ENCODE results near the gene KRTAP10-11. TPM values are rescaled to one million over a fixed set of nuclear protein-coding genes. Genes with fewer than 3 reads are reported as not detected.
"Not testable (repeated sequence)": the region's sequence is repeated elsewhere in the genome, so short reads cannot be mapped to it uniquely, and the experiment has no call there.

Gene KRTAP10-11
- total RNA-seq, 1 donor from 2014 or later: not detected

DNA sequence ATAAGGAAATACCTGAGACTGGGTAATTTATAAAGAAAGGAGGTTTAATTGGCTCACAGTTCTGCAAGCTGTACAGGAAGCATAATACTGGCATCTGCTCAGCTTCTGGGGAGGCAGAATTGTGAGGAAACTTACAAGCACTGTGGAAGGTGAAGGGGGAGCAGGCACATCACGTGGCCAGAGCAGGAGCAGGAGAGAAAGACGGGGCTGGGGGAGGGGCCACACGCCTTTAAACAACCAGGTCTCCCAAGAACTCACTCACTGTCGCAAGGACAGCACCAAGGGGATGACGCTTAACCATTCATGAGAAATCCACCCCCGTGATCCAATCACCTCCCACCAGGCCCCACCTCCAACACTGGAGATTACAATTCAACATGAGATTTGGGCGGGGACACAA, 15.4 kb downstream of the KRTAP10-11 start:
- not testable (repeated sequence) for DNase-seq (ENCODE audit: low spot score)

DNA sequence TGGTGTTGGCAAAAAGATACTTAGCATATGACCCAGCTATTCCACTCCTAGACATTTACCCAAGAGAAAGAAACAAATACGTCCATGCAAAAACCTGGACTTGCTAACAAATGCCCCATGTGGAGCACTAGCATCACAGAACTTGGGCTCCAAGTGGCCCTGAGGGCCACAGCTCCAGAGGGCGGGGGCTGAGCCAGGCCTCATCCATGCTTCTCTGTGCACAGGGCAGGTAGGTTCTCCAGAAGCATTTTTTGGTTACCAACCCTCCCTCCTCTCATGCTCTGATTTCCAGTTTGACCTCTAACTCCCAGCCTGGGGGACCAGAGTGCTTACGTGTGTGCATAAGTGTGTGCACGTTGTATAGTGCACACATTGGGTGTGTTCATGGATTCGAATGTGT, 18.5 kb downstream of the KRTAP10-11 start:
- DNase-seq (ENCODE audit: low spot score): no peak

DNA sequence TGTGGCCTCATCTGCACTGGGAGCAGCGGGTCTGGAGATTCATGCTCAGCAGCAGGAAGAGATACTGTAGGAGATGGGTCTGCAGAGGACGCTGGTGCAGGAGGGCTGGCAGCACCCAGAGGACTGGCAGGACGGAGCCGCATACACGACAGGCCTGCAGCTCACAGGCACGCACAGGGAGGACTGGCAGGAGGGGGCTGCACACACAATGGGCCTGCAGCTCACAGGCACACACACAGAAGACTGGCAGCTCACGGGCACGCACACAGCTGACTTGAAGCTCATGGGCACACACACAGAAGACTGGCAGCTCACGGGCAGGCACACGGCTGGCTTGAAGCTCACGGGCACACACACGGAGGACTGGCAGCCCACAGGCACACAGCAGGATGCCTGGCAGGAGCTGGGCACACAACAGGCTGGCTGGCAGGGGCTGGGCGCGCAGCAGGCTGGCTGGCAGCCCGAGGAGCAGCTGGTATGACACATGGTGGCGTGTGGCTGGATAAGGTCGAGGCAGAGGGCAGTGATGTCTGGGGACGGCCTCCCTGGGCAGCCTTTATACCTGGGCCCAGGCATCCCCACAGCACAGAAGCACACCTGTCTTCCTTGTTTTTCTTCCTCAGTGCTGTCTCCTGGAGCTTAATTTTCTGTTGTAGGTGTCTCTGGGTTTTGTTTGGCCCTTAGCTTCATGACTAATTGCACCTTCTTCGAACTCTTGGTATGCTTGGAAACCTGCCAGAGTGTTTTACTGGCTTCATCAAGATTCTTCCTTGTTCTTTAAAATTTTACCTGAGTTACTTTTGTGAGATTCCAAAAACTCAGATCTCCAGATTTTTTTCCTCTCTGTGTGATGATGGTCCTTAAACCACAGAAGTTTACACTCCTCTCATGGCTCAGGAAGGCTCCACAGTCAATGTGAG, 20.4 kb downstream of the KRTAP10-11 start, which contains the start of gene KRTAP12-2:
KRTAP12-2 (minus strand) TSS at position 527 of the 920 bp plus-strand sequence; CDS start at position 486, 41 bp downstream.
- no peak for DNase-seq (ENCODE audit: low spot score)

DNA sequence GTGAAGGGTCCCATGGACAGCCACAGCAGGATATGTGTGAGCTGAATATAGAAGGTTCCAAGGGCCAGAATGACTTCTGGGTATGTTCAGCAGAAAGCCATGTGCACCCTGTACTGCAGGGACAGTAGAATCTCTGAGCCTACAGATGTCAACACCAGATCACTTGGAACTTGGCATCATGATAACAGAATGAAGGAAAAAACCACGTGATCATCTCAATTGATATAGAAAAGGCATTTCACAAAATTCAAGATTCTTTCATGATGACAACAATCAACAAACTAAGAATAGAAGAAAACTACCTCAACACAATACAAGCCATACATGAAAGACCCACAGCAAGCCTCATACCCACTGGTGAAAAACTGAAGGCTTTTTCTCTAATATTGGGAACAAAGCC, 21.4 kb downstream of the KRTAP10-11 start:
- no peak for DNase-seq (ENCODE audit: low spot score)

DNA sequence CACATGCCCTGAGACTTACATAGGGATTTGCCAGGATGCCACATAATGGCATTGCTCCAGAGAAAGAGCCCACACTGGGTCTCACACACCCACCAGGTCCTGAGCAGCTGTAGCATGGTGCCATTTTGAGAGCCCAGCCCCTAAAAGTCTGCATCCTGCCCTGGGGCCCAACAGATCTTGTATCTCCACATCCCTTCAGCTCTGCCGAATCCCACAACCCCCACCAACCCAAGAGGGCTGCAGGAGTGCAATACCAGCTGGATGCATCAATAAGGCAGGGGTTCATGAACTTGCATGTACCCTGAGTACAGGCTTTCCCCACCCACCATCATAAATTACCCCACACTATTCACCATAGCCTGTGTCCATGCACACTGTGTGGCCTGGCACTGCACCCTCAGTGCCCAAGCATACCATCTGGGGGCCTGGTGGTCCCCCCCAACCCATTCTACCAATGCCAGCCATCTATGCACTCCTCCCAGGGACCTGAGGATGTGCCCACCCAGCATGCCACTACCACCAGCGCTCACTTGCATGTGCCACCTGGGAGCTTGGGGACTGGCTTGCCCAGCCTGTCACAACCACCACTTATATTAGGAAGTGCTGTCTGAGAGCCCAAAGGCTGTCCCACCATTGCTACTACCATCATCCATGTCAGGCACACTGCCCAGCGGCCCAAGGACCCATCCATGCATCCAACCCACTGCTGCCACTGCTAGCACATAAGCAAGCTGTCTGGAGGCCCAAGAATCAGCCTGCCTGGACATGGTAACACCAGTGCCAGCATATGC, 24.6 kb downstream of the KRTAP10-11 start:
- DNase-seq (ENCODE audit: low spot score): no peak

GRCh38 chr21:44671911-44672310, 25.7 kb downstream of the KRTAP10-11 start:
- no peak for DNase-seq (ENCODE audit: low spot score)

DNA sequence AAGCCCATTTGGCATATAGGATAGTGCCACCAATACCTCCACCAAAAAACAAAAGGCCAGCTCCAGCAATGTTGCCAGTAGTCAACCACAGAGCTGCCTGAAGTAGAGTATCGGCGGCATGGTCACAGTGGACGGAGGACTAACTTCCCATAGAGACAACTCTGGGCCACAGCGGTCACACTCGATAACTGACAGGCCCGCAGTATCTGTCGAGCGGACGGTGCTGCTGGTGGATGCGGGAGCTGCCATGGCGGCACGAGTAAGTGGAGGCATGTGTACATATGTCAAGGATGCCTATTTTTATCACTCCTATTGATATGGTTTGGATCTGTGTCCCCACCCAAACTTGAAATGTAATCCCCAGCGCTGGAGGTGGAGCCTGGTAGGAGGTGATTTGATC, 31.7 kb downstream of the KRTAP10-11 start:
- DNase-seq (ENCODE audit: low spot score): peak; percentile 85

- no peak for DNase-seq (ENCODE audit: low spot score)
Observed at GRCh38 chr21:44681152-44681551, 34.9 kb downstream of the KRTAP10-11 start.

GRCh38 chr21:44681861-44682579, 35.8 kb downstream of the KRTAP10-11 start, which contains the start of gene KRTAP12-1:
TSS of gene KRTAP12-1 (minus strand) at chr21:44682163. CDS start at chr21:44682123, 40 bp downstream.
- no peak for DNase-seq (ENCODE audit: low spot score)

DNA sequence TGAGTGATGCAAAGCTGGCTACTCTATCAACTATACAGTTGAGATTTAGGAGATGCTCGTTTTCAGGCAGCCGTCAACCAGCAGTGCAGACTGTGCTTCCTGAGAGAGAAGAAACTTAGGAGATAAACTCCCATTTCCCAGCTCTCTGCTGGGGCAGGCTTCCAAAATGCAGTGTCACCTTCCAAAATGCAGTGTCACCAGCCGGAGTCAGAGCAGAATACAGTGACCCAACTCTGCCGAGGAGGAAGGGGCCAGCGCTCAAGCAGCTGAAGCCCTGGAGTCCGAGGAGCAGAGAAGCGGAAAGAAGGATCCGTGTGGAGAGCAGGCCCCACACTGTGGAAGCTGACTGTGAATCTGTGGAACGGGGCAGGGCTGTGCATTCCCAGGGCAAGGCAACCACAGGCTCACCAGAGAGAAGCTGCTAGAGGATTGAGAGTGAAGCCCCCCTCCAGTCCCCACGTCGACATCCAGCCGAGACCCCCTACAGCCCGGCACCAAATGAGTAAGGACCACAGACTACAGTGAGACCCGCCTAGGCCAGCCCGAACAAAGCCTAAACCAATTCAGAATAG, 36.5 kb downstream of the KRTAP10-11 start:
- DNase-seq (ENCODE audit: low spot score): no peak

DNA sequence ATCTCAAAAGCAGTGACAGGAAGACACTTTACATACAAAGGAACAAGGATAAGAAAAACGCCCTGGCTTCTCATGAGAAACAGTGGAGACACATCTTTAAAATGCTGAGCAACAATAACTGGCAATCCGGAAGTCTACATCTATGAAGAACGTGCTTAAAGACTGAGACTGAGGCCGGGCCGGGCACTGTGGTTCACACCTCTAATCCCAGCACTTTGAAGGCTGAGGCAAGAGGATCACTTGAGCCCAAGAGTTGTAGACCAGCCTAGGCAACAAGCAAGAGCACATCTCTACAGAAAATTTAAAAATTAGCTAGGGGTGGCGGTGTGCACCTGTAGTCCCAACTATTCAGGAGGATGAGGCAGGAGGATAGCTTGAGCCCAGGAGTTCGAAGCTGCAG, 37.9 kb downstream of the KRTAP10-11 start:
- no peak for DNase-seq (ENCODE audit: low spot score)

DNA sequence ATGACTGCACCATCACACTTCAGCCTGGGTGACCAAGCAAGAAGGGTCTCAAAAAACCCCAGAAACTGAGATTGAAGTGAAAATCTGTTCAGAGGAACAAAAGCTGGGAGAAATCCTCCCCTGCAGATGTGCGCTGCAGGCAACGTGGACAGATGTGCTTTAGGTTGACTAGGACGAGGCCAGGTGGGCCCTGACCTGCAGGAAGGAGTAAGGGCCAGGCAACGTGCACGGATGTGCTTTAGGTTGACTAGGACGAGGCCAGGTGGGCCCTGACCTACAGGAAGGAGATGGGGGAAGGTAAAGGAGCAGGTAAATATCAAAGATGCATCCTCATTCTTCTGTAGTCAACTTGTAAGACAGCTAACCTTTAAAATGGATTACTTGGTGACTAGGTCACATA, 38.3 kb downstream of the KRTAP10-11 start:
- no peak for DNase-seq (ENCODE audit: low spot score)

DNA sequence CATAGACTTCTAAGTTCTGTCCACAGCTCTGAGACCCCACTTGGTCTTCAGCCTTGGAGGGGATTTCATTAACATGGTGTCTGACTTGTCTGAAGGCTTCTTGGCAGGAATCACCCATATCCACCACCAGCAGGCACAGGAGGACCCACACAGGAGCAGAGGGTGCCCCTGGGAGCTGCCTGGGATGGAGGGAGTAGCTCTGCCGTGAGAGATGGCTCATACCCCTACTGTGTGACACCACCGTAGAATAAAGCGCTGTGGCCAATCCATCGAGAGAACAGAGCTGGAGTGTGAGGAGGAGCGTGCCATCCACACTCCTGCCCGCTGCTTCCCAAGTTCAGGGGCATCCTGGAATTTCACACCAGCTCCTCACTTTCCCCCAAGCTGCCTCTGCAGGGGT, 38.8 kb downstream of the KRTAP10-11 start:
- DNase-seq (ENCODE audit: low spot score): not testable (repeated sequence)

DNA sequence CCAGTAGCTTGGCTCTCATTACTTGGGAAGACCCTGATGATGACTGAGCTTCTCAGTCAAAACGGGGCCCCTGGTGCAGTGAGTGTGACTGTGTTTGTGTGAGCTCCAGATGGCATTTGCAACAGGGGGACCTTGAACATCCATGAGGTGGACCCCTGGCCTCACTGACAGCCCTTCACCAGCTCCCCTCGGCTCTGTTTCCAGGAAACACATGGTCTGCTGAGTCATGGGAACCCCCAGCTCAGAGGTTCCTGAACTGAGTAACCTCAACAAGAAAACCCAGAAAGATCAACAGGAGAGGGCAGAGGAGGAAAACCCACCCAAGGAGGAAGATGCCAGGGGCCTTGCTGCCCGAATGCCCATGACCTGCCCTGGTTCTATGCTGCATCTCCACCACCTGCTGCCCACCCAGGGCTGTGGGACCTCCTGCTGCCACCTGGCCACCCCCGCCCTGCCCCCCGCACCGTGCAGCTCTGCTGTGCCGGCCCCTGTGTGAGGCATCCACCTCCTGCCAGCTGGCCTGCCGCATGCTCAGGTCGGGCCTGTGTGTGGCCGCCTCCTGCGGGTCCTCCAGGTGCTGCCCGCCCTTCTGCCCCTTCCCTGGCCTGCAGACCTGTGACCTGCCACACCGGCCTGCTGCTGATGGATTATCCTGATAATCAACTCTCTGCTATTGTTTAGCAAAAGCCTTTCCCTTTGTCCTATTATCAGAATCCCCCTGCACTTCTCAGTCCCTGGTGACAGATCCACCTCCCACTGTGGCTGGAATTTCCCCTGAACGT, 40.0 kb downstream of the KRTAP10-11 start:
- DNase-seq (ENCODE audit: low spot score): peak; percentile 77

DNA sequence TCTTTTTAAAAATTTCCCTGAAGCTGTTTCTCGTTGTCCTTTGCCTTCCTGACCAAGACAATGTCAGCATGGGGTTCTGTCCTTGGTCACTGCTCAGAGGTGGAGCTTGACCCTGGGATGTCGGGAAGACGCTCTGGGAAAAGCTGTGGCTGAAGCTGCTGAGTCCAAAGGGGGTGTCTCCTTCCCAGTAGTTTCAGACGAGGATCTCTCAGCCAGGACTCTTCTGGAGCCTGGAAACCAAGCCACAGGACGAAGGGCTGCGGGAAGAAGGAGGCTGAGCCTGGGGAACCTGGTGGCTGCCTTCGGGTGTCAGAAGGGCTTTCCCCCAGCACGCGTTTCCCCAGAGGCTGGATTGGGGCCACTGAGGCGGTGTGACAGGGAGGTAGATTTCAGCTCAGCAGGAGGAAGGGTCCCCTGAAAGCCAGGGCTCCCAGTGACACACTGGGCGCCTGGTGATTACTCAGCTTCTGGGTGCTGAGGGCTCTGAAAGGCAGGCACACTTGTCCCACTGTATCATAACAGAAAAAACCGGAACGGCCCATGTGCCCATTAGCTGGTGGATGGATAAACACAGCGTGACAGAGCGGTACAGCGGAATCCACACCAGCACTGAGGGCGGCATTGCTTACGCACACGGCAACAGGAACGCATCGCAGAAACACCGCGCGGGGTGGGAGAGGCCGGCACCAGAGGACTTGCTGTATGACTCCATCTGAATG, 40.8 kb downstream of the KRTAP10-11 start:
- DNase-seq (ENCODE audit: low spot score): peak; percentile 81

GRCh38 chr21:44687671-44688070, 41.5 kb downstream of the KRTAP10-11 start:
- DNase-seq (ENCODE audit: low spot score): no peak

DNA sequence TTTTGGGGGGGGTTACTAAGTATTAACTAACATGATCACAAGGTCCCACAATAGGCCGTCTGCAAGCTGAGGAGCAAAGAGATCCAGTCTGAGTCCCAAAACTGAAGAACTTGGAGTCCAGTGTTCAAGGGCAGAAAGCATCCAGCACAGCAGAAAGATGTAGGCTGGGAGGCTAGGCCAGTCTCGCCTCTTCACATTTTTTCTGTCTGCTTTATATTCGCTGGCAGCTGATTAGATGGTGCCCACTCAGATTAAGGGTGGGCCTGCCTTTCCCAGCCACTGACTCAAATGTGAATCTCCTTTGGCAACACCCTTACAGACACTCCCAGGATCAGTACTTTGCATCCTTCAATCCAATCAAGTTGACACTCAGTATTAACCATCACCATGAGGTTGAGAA, 43.5 kb downstream of the KRTAP10-11 start:
- DNase-seq (ENCODE audit: low spot score): not testable (repeated sequence)

- no peak for DNase-seq (ENCODE audit: low spot score)
Observed at GRCh38 chr21:44691686-44692085, 45.5 kb downstream of the KRTAP10-11 start.

DNA sequence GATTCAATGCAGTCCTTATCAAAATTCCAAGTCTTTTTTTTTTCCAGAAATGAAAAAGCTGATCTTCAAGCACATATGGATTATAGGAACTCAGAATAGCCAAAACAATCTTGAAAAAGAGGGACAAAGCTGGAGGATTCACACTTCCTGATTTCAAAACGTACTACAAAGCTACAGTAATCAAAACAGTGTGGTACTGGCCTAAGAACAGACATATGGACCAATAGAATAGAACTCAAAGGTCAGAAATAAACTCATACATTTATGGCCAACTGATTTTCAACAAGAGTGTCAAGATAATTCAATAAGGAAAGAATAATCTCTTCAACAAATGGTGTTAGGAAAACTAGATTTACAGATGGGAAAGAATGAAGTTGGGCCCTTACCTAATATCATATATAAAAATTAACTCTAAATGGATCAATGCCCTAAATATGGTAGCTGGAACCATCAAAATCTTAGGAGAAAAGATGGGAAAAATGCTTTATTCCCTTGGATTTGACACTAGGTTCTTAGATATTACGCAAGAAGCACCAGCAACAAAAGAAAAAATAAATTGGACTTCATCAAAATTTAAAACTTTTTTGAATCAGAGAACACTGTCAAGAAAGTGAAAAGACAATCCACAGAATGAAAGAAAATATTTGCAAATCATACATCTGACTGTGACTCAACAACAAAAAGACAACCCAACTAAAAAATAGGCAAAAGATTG, 46.7 kb downstream of the KRTAP10-11 start:
- DNase-seq (ENCODE audit: low spot score): no peak
